Right atrium auricular region (tissue), 2 donors: ENCODE results near the gene EFCAB11. TPM values are rescaled to one million over a fixed set of nuclear protein-coding genes. Genes with fewer than 3 reads are reported as not detected.

Experiments
- total RNA-seq, 2 donors: library from RNA; depleted of rRNA; stranded (reverse); fragments of >200 nt; gene quantifications; one replicate each; pipeline ENCODE4 v1.1.0, GENCODE V29; 2016

The EFCAB11 gene
- total RNA-seq, 2 donors from 2014 or later = 2.0 to 2.2 TPM

Other genes with a start within 250 kb of the EFCAB11 start
- 1 to 10 TPM; 1.6 to 2.8 TPM for gene TDP1, start 1.2 kb upstream of the EFCAB11 start, total RNA-seq
- gene KCNK13, start 107.3 kb upstream of the EFCAB11 start, total RNA-seq = 1 to 10 TPM in 1 of 2 donors, under 1 TPM in 1; 0.93 to 6.0 TPM